Thyroid gland (tissue), 4 donors: Measurements from ENCODE around the gene CD37. TPM values are rescaled to one million over a fixed set of nuclear protein-coding genes. Genes with fewer than 3 reads are reported as not detected.

Source experiments
- DNase-seq, 2 donors: peaks; one replicate each; pipeline ENCODE4 v3.0.0-alpha.2; 2019
- H3K27ac ChIP-seq, 3 donors: fragments of 200-600 bp; sonication (generic); 1 replicate in 2 of 3; 2 replicates in 1 of 3; pipeline ENCODE4 v1.5.1; 2016 to 2019; ENCODE audit warnings: mild to moderate bottlenecking in 1 of 3, moderate library complexity in 1 of 3
- H3K27me3 ChIP-seq: fragments of 200-600 bp; sonication (generic); one replicate; pipeline ENCODE4 v1.5.1; 2019
- H3K36me3 ChIP-seq, 2 donors: fragments of 200-600 bp; sonication (generic); one replicate each; pipeline ENCODE4 v1.5.1; 2016 to 2019
- H3K4me1 ChIP-seq, 2 donors: fragments of 200-600 bp; sonication (generic); one replicate each; pipeline ENCODE4 v1.5.1; 2017 to 2019
- H3K4me3 ChIP-seq, 3 donors: fragments of 200-600 bp; sonication (generic); replicated peaks in 1 of 3; 1 replicate in 2 of 3; 2 replicates in 1 of 3; pipeline ENCODE4 v1.5.1; 2016; ENCODE audit warnings: mild to moderate bottlenecking in 1 of 3
- H3K9me3 ChIP-seq: fragments of 200-600 bp; sonication (generic); one replicate; pipeline ENCODE4 v1.5.1; 2017
- CTCF ChIP-seq, 6 experiments: fragments of 200-600 bp in 3 of 6; fragments of 450-650 bp in 3 of 6; sonication (generic) in 3 of 6; IDR thresholded peaks; one replicate each; pipeline ENCODE4 v1.5.1; 2016 to 2019; ENCODE audit warnings: antibody characterized with exemption in 6 of 6, mild to moderate bottlenecking in 2 of 6, inconsistent platforms in 1 of 6, moderate library complexity in 1 of 6
- POLR2A ChIP-seq, 2 donors: fragments of 450-650 bp; IDR thresholded peaks; one replicate each; pipeline ENCODE4 v1.6.1; 2017; ENCODE audit warnings: antibody characterized with exemption in 2 of 2, mild to moderate bottlenecking in 2 of 2, moderate library complexity in 1 of 2
- WGBS, 2 donors: methylation state at CpG; one replicate each; pipeline ENCODE4 v1.1.5; 2017; 5-methylcytosine and 5-hydroxymethylcytosine counted together
- intact Hi-C: fragments of 100-400 bp; cut with DNase I; formaldehyde crosslinking; loops from one replicate; pipeline ENCODE4 v1.15.1; 2023
- total RNA-seq, 4 donors: library from RNA; depleted of rRNA; stranded (reverse); fragments of >200 nt; gene quantifications; one replicate each; pipeline ENCODE4 v1.2.3, GENCODE V29; 2016

CD37 gene
- total RNA-seq, 4 donors from 2014 or later, result 2.1 to 9.7 (median 5.4) TPM

GRCh38 chr19:49362048-49362928 is 27.1 kb downstream of the CD37 start, which contains the start of gene TEAD2:
TSS of gene TEAD2 (minus strand) at chr19:49362416. CDS start at chr19:49360075, 2,341 bp downstream.
- DNase-seq, result peak; percentile 54 to 57
- 1% methylated on average over 36 to 43 of the region's 52 CpGs for WGBS, 2 donors
- Histone ChIP-seq H3K27ac (peak within 1 kb of the TSS; percentile 84 to 89 (median 89)), H3K36me3 (no peaks in the 10 kb centered on the region), H3K27me3 (no peaks in the 10 kb centered on the region), H3K9me3 (no peaks in the 10 kb centered on the region), H3K4me3 (peak within 1 kb of the TSS in 2 of 3 donors; percentile 27 to 62), H3K4me1 (peaks cover 8 to 17% of the 10 kb centered on the region in 2 donors)
- intact Hi-C loops, result no loop called here
- TF ChIP-seq CTCF (IDR thresholded peaks at IDR 0.05) (no peak), POLR2A (IDR thresholded peaks at IDR 0.05) (peak in 1 of 2 donors; percentile 9)

- H3K36me3 ChIP-seq, result no peaks in the 10 kb centered on the region
- H3K27ac ChIP-seq, result peak overlapping the region; percentile 84 to 89 (median 89)
- no peaks in the 10 kb centered on the region for H3K27me3 ChIP-seq
- peak; percentile 17 to 32 for DNase-seq
- TF ChIP-seq CTCF (IDR thresholded peaks at IDR 0.05) (no peak), POLR2A (IDR thresholded peaks at IDR 0.05) (no peak)
- no peak overlapping the region for H3K4me3 ChIP-seq
- H3K4me1 ChIP-seq, result peaks cover 8 to 17% of the 10 kb centered on the region in 2 donors
- 0 to 2% methylated on average over 14 of the region's 14 CpGs for WGBS, 2 donors
- H3K9me3 ChIP-seq, result no peaks in the 10 kb centered on the region
- intact Hi-C loops, result no loop called here
These were observed 27.7 kb downstream of the CD37 start for GRCh38 chr19:49362929-49363267.

GRCh38 chr19:49363268-49364082 is 28.3 kb downstream of the CD37 start, which contains the start of gene DKKL1:
TSS of gene DKKL1 (plus strand) at chr19:49363877. CDS start at chr19:49363999, 122 bp downstream.
- peak; percentile 82 for DNase-seq
- WGBS, 2 donors, result 2 to 3% methylated on average over 40 to 44 of the region's 46 CpGs
- no peaks in the 10 kb centered on the region for H3K9me3 ChIP-seq
- no peaks in the 10 kb centered on the region for H3K36me3 ChIP-seq
- H3K4me3 ChIP-seq, result no peak within 1 kb of the TSS
- peak within 1 kb of the TSS; percentile 84 to 89 (median 89) for H3K27ac ChIP-seq
- no peaks in the 10 kb centered on the region for H3K27me3 ChIP-seq
- peaks cover 8 to 17% of the 10 kb centered on the region in 2 donors for H3K4me1 ChIP-seq
- intact Hi-C loops, result no loop called here
- TF ChIP-seq CTCF (IDR thresholded peaks at IDR 0.05) (no peak), POLR2A (IDR thresholded peaks at IDR 0.05) (peak in 1 of 2 donors; percentile 32)

- intact Hi-C loops, result no loop called here
- Histone ChIP-seq H3K36me3 (no peaks in the 10 kb centered on the region), H3K27ac (no peak overlapping the region), H3K27me3 (no peaks in the 10 kb centered on the region), H3K9me3 (no peaks in the 10 kb centered on the region), H3K4me1 (peaks cover 8 to 17% of the 10 kb centered on the region in 2 donors), H3K4me3 (no peak overlapping the region)
- TF ChIP-seq CTCF (IDR thresholded peaks at IDR 0.05) (no peak), POLR2A (IDR thresholded peaks at IDR 0.05) (no peak)
- 65 to 67% methylated on average over 24 to 27 of the region's 27 CpGs for WGBS, 2 donors
- DNase-seq, result no peak
These were observed 29.0 kb downstream of the CD37 start for GRCh38 chr19:49364083-49364737.
